HG03064 (cell line): ENCODE measurements around the gene SLC43A1.

Source experiments
- ATAC-seq: cut with Tn5 transposase; IDR thresholded peaks from one replicate; pipeline ENCODE4 v1.9.1; 2021; ENCODE audit warnings: low read depth; ENCODE audit not compliant: unreplicated experiment

SLC43A1 gene

DNA sequence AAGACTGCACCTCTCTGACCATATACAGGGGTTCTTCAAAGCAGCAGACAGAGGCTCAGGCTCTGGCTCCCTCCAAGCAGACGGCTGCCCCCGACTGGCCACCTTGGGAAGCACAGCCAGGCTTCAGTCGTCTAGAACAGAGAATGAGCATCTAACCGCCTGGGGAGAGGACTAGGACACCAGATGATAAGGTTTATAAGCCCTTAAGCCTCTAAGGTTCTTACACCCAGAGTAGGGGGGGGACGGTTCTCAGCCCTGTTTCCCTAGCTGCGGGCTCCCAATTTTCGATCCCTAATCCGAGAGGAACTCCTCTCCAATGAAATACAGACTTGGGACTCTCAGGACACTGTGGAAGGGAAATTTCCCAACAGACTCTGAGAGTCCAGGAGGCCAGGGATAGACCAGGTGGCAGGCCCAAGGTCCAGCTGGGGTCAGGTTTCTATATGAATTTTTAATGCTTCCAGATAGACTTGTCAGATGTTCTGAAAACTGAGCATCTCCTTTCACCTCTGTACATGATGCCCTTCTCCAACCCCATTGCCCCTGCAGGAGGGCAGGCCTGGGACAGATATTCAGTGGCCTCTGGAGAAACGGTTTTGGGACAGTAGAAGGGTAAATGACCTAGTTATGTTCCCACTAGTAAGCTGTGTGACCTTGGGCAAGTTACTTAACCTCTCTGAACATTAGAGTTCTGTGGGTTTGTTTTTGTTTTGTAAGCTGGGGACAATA lies 34.9 kb downstream of the SLC43A1 start:
- no peak for ATAC-seq

DNA sequence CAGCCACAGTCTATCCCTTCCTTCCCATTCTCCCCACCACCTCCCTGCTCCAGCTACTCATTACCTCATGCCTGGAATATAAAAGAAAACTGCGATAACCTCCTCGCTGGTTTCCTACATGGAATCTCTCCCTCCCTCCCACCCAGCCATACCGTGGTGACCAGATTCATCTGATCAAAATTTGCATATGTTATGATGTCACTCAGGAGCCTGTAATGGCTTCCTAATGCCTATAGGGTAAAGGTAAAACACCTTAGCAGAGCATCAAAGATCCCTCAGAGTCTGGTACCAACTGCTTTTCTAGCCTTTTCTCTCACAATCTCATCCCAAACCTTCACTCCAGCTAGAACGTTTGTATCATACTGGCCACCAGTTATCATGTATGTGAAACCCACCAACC lies 35.6 kb downstream of the SLC43A1 start:
- ATAC-seq: no peak

- no peak for ATAC-seq
Measured at GRCh38 chr11:57479021-57479663, 36.4 kb downstream of the SLC43A1 start.

- ATAC-seq: no peak
Measured at GRCh38 chr11:57477507-57478189, 37.9 kb downstream of the SLC43A1 start.

- no peak for ATAC-seq
Measured at GRCh38 chr11:57476757-57477506, 38.6 kb downstream of the SLC43A1 start.

- no peak for ATAC-seq
Measured at GRCh38 chr11:57476047-57476756, 39.3 kb downstream of the SLC43A1 start.

DNA sequence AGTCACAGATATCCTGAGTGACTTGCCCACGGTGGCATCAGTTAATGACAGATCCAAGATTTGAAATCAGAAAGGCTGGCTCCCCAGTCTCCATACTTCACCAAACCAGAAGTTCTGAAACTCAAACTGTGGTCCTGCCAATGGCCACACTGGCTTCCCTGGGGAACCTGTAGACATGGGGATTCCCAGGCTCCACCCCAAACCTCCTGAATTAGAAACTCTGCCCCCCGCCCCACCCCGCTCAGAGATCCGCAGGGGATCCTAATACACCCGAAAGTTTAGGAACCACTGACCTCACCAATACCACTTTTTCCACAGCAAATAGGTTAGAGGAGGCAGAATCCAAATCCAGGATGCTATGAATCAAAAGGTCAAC lies 39.8 kb downstream of the SLC43A1 start:
- ATAC-seq: no peak

DNA sequence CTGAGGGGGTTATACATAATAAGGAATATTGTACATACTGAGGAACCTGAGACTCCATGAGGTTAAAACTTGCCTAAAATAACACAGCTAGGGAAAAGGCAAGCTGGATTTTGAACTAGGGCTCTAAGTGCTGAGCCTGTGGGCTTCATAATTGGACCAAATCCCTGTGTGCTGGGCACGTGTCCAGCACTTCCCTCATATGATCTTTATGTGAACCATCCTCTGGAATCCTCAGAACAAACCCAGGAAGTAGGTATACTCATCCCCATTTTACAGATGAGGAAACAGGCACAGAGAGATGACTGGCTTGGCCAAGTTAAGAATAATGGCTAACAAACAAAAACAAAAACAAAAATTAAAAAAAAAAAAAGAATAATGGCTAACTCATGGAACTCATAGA lies 40.3 kb downstream of the SLC43A1 start:
- ATAC-seq: no peak

DNA sequence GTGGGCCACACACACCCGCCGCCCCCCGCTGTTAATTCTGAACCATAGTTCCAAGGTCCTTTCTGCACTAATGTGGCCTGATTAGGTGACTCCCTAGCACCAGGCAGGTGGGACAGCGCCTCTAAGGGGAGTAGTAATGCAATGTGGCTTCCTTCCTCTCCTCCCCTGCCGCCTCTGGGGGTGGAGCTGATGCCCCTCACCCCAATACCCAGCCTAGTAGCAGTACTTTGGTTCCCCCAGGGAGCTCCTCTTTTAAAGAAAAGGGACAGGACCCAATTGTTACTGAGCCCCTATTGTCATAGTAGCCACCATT lies 40.7 kb downstream of the SLC43A1 start:
- ATAC-seq: no peak

DNA sequence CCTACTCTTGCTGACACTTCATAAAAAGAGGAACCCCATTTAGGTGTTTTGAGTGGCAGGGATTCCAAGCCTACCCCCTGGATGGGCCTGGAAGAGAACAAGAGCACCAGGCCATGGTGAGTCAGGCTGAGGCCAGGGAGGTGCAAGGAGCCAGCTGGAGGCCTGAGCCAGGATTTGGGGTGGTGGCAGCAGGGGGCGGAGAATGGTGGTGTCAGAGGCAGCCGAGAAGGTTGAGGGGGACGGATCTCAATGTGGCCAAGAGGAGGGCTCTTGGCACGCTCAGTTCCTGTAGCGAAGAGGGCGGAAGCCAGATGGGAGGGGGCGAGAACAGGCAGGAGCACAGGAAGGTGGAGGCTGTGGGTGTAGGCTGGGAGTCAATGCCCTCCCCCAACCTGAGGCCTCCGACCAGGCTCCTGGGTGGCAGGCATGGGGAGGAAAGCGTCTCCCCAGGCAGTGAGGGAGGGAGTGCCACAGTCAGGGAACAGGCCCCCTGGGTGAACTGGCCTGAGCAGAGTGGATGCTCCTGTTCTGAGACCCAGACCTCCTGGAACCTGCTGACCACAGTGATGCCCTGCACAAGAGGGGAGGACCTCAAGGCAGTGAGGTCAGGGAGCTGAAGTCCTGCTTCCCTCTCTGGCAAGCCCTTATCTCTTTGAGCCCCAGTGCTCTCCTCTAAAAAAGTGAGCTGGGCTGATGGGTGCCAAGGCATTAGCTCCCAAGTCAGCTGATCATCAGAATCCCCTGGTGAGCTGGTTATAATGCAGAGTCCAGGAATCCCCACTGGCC lies 41.3 kb downstream of the SLC43A1 start:
- ATAC-seq: peak; percentile 35

DNA sequence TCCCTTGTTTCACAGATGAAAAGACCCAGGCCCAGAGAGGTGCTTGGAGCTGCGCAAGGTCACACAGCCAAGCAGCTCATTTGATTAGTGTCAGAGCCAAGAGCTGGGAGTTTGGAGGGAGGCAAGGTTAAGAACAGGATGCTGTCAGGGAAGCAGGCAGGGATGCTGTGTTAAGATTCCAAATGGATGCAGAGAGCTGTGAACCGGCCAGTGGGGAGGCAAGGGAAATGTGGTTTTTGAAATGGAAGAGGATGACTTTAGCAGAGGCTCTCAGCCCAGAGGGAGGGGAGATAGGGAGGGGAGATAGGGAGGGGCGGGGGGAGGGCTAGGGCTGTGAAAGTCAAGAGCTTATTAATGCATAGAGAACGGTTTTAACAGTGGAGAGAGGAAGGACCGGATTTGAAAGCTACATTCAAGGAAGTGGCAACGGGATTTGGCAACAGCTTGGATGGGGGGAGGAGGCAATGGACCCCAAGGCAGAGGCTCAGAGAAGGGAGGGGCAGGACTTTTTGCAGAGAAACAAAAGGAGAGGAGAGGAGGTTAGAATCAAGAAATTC lies 42.1 kb downstream of the SLC43A1 start:
- no peak for ATAC-seq

DNA sequence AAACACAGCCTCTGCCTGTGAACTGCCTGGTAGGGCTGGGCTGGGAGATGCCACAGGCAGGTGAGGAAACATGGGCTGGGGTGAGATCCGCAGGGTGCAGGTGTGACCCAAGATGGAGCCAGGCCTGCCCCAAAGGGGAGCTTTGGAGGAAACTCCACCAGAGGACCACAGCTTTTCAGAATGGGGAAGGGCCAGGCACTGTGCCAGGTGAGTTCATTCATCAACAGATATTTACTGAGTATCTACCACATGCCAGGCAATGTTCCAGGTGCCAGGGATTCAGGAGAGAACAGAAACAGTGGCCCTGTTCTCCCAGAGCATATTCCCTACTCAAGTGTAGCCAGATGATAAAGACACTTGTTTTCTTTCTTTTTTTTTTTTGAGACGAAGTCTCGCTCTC lies 44.0 kb downstream of the SLC43A1 start:
- no peak for ATAC-seq

DNA sequence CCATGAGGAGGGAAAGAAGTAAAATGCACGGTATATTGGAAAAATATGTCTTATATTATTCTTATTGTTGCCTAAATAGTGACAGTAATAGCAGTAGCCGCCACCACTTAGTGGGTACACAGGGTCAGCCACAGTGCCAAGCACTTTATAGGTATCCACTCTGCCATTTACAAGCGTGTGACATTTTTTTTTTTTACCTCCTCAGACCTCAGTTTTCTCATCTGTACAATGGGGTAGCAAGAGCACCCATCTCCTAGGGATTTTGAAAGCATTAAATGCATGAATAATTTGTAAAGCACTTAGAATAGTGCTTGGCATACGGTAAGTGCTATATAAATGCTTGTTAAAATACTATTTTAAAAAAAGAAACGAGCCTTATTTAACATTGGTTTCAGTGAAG lies 46.2 kb downstream of the SLC43A1 start:
- ATAC-seq: no peak

DNA sequence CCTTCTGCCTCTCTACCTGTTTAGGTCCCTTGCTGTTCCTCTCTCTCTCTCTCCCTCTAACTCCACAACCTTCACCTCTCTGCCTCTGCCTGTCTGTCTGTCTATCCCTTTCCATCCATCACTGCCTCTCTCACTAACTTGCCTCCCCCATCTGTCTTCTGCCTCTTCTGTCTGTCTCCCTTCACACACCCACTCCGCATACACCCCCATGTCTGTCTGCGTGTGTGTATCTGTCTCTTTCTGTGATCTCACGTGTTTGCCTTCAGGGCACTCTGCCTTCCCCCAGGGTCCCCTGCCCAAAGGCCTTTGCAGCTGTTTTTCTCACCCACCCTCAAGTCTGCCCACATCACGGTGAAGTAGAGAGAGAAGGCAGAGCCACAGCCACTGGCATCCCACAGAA lies 47.2 kb downstream of the SLC43A1 start:
- no peak for ATAC-seq

GRCh38 chr11:57467508-57468157 lies 47.9 kb downstream of the SLC43A1 start:
- no peak for ATAC-seq

DNA sequence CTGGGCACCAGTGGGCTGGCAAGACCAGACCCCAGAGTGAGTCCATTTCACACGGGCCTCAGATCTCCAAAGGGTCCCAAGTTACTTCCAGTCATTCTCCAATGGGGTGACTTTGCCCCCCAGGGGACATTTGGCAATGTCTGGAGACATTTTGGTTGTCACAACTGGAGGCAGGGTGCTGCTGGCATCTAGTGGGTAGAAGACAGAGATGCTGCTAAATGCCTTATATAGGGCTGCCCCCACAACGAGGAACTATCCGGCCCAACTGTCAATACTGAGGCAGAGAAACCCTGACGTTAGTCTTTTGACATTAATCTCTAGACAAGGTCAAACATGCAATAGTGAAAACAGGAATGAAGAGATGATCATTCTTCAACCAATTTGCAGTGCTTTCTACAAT lies 48.8 kb downstream of the SLC43A1 start:
- ATAC-seq: no peak

DNA sequence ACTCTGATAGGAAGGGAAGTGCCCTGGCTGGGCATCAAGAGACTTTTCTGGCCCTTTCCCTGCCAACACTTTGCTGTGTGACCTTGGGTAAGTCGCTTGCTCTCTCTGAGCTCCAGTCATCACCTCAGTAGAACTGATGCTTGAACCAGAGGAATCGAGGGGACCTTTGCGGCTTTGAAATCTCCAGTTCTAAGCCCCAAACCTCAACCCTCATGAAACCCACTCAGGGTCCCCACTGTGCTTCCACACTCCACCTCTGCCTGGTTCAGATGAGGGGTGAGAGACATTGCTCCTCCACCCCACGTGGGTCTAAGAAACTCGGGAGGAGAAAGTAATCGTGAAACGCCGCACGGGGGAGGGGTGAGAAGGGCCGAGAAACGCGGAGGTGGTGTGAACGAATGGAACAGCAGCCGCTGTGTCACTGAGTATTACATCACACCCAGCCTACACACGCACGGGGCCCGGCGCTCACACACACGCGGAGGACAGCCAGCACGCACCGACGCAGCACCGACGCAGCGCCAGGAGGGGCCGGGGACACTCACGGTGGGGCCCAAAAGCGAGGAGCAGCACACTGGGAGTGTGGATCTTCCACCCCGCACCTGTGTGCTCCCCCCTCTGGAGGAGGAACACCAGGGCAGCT lies 50.8 kb downstream of the SLC43A1 start:
- ATAC-seq: no peak

GRCh38 chr11:57463671-57464538 lies 51.6 kb downstream of the SLC43A1 start:
- ATAC-seq: no peak
